CD4-positive, alpha-beta T cell (primary cell): Measurements from ENCODE around the gene PLSCR1. TPM values are rescaled to one million over a fixed set of nuclear protein-coding genes. Genes with fewer than 3 reads are reported as not detected.

Experiments
- ATAC-seq: fragments of 200-7000 bp; cut with Tn5 transposase; one replicate; pipeline ENCODE4 v1.10.0; 2022; ENCODE audit warnings: mild to moderate bottlenecking; ENCODE audit not compliant: poor library complexity
- CTCF ChIA-PET: fragments of 350-600 bp; sonication (Branson Sonifier 250); formaldehyde crosslinking; loops from one replicate; lab custom pipeline; 2021; ENCODE audit warnings: antibody characterized with exemption, inconsistent platforms; lab: Charles Lee
- POLR2A ChIA-PET: fragments of 350-600 bp; sonication (Branson Sonifier 250); formaldehyde crosslinking; loops from one replicate; lab custom pipeline; 2021; ENCODE audit warnings: antibody characterized with exemption, inconsistent platforms; lab: Charles Lee
- DNase-seq, 14 experiments: peaks; one replicate each; pipeline ENCODE4 v3.0.0-alpha.2; 2013 to 2020; ENCODE audit warnings: mixed read lengths in 2 of 14
- H3K27ac ChIP-seq, 2 donors: one replicate each; pipeline versions ENCODE4 v1.5.1 to v1.7.0; 2013; ENCODE audit warnings: low read length in 2 of 2, low read depth in 1 of 2, mild to moderate bottlenecking in 1 of 2
- H3K27me3 ChIP-seq, 2 experiments: 1 replicate in 1 of 2; 2 replicates in 1 of 2; pipeline versions ENCODE4 v1.6.1 to v1.7.0; 2013; ENCODE audit warnings: low read length in 2 of 2, control low read depth in 1 of 2, mild to moderate bottlenecking in 1 of 2, moderate library complexity in 1 of 2; ENCODE audit not compliant: insufficient read depth in 2 of 2, control insufficient read depth in 1 of 2
- H3K36me3 ChIP-seq: one replicate; pipeline ENCODE4 v1.6.1; 2013; ENCODE audit warnings: low read length, control low read depth; ENCODE audit not compliant: insufficient read depth
- H3K4me1 ChIP-seq: one replicate; pipeline ENCODE4 v1.6.1; 2013; ENCODE audit warnings: low read length, control low read depth; ENCODE audit not compliant: insufficient read depth
- H3K4me3 ChIP-seq: one replicate; pipeline ENCODE4 v1.5.1; 2013; ENCODE audit warnings: mild to moderate bottlenecking, low read length, moderate library complexity
- H3K9me3 ChIP-seq, 2 experiments: 1 replicate in 1 of 2; 2 replicates in 1 of 2; pipeline versions ENCODE4 v1.6.1 to v1.7.0; 2013; ENCODE audit warnings: low read length in 2 of 2, mild to moderate bottlenecking in 2 of 2, control low read depth in 1 of 2, moderate library complexity in 1 of 2; ENCODE audit not compliant: control insufficient read depth in 1 of 2, insufficient read depth in 1 of 2
- H3K27ac Mint-ChIP-seq: one replicate; pipeline ENCODE4 v1.8.0; 2020; ENCODE audit warnings: mixed read lengths
- H3K27me3 Mint-ChIP-seq: one replicate; pipeline ENCODE4 v1.8.0; 2021; ENCODE audit warnings: mixed read lengths
- H3K36me3 Mint-ChIP-seq: one replicate; pipeline ENCODE4 v1.8.0; 2021; ENCODE audit warnings: low read depth, mixed read lengths
- H3K4me1 Mint-ChIP-seq: one replicate; pipeline ENCODE4 v1.8.0; 2021; ENCODE audit warnings: low read depth, mixed read lengths
- H3K4me3 Mint-ChIP-seq: one replicate; pipeline ENCODE4 v1.8.0; 2020; ENCODE audit warnings: mild to moderate bottlenecking, mixed read lengths
- H3K9me3 Mint-ChIP-seq: one replicate; pipeline ENCODE4 v1.8.0; 2020; ENCODE audit warnings: mixed read lengths
- intact Hi-C, 2 experiments: fragments of 100-400 bp; cut with DNase I in 1 of 2; cut with micrococcal nuclease in 1 of 2; formaldehyde crosslinking; loops; one replicate each; pipeline versions ENCODE4 v1.15.1 to v1.9.0; 2023 to 2025; cut with DNase I, micrococcal nuclease
- total RNA-seq, 174 experiments: library from RNA in 2 of 174; stranded (reverse) in 2 of 174; gene quantifications; one replicate each; pipeline ENCODE4 v1.2.3 and lab custom pipeline; 2021 to 2026
- TF ChIP-seq, protein P1 (sequence below): fragments of 200-600 bp; IDR thresholded peaks from one replicate; pipeline ENCODE4 v1.8.0; 2022; ENCODE audit warnings: antibody characterized with exemption, mild to moderate bottlenecking

The PLSCR1 gene
- total RNA-seq, 2 experiments from 2014 or later = 8.2 to 8.3 TPM

DNA sequence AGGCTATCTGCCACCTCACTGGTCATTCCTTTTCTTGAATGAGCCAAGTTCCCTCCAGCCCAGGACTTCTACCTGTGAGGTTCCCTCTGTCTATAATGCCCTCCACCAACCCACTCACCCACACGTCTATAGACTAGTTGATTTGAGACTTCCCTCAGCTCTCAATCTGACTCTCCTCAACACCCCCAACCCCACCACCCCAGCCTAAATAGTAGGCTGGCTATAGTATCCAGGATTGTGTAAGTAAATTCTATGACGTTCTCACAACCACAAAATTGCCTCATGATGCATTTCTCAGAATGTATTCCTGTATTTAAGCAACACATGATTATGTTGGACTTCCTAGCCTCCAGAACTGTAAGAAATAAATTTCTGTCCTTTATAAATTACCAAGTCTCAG lies 2.2 kb downstream of the PLSCR1 start:
- TF ChIP-seq, protein P1, sequence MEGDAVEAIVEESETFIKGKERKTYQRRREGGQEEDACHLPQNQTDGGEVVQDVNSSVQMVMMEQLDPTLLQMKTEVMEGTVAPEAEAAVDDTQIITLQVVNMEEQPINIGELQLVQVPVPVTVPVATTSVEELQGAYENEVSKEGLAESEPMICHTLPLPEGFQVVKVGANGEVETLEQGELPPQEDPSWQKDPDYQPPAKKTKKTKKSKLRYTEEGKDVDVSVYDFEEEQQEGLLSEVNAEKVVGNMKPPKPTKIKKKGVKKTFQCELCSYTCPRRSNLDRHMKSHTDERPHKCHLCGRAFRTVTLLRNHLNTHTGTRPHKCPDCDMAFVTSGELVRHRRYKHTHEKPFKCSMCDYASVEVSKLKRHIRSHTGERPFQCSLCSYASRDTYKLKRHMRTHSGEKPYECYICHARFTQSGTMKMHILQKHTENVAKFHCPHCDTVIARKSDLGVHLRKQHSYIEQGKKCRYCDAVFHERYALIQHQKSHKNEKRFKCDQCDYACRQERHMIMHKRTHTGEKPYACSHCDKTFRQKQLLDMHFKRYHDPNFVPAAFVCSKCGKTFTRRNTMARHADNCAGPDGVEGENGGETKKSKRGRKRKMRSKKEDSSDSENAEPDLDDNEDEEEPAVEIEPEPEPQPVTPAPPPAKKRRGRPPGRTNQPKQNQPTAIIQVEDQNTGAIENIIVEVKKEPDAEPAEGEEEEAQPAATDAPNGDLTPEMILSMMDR = no peak
- no peak overlapping the region for H3K4me3 ChIP-seq
- H3K9me3 ChIP-seq = no peaks in the 10 kb centered on the region
- Mint-ChIP-seq H3K4me1 (peaks cover 66% of the 10 kb centered on the region), H3K27ac (peak overlapping the region; percentile 5), H3K36me3 (peaks cover 9% of the 10 kb centered on the region), H3K4me3 (peak overlapping the region; percentile 22), H3K9me3 (no peaks in the 10 kb centered on the region), H3K27me3 (no peaks in the 10 kb centered on the region)
- ChIA-PET CTCF (no interaction called here), POLR2A (no interaction called here)
- no peaks in the 10 kb centered on the region for H3K36me3 ChIP-seq
- ATAC-seq (no peak), DNase-seq (peak in 2 of 14 experiments; percentile 37)
- H3K4me1 ChIP-seq = peaks cover 8% of the 10 kb centered on the region
- H3K27me3 ChIP-seq = no peaks in the 10 kb centered on the region
- no peak overlapping the region for H3K27ac ChIP-seq
- intact Hi-C loops = loop anchor here (2.0 to 5.0 kb wide), 2 partner anchors 73 to 75 kb away; partner anchors contain the start of gene PLSCR2 (in 2 of the 2)

DNA sequence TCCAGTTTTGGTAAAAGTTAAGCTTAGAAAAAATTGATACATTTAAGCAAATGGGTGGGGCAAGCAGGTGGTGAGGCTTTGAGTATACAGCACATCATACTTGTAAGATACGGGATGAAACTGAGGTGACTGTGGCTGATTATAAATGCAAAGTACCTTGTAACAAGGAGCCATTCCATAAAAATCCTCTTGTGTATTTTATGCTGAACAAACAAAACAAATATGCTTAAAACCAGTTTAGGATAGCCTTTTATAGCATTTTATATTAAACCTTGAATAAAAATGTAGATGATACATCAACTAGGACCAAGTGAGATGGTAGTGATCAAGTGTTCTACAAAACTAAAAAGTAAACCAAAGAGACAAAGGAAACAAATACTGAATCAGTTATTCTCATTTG lies 3.4 kb downstream of the PLSCR1 start:
- Mint-ChIP-seq H3K4me1 (peaks cover 66% of the 10 kb centered on the region), H3K4me3 (peak overlapping the region; percentile 27), H3K27ac (no peak overlapping the region), H3K36me3 (peaks cover 9% of the 10 kb centered on the region), H3K9me3 (no peaks in the 10 kb centered on the region), H3K27me3 (no peaks in the 10 kb centered on the region)
- intact Hi-C loops = loop anchor here in 1 of 2 experiments (5.0 kb wide), 1 partner anchor 74 kb away; the partner anchor contains the start of gene PLSCR2
- no peak for DNase-seq
- ATAC-seq = no peak
- POLR2A ChIA-PET = no interaction called here
- CTCF ChIA-PET = interaction anchor here (0.6 kb wide), 1 partner anchor 10 kb away, joined by 3 read pairs; no protein-coding TSS in a partner anchor
- Histone ChIP-seq H3K9me3 (no peaks in the 10 kb centered on the region), H3K27ac (no peak overlapping the region), H3K4me3 (no peak overlapping the region), H3K27me3 (no peaks in the 10 kb centered on the region), H3K36me3 (no peaks in the 10 kb centered on the region), H3K4me1 (peaks cover 8% of the 10 kb centered on the region)
- TF ChIP-seq, protein P1 = no peak

DNA sequence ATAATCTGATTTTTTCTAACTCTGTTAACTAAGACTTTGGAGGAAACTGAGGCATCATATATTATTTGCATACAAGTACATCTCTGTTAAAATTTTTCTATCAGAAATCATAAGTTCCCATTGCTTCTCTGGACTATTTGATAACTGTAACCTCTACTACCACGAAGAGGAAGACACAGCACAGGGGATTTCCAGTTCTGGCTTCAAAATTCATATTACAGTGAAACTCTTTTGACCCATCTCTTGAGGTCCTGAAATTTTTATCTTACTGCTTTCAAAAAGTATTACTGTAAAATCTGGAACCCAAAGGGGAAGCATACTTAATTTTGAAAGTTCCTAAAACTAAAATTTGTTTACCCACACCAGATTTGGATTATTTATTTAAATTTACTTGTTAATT lies 4.2 kb downstream of the PLSCR1 start:
- no peaks in the 10 kb centered on the region for H3K9me3 ChIP-seq
- CTCF ChIA-PET = no interaction called here
- H3K27me3 ChIP-seq = no peaks in the 10 kb centered on the region
- TF ChIP-seq, protein P1 = no peak
- peaks cover 8% of the 10 kb centered on the region for H3K4me1 ChIP-seq
- Mint-ChIP-seq H3K4me3 (no peak overlapping the region), H3K4me1 (peaks cover 65% of the 10 kb centered on the region), H3K27me3 (no peaks in the 10 kb centered on the region), H3K9me3 (no peaks in the 10 kb centered on the region), H3K27ac (no peak overlapping the region), H3K36me3 (peaks cover 9% of the 10 kb centered on the region)
- no peak overlapping the region for H3K4me3 ChIP-seq
- DNase-seq = peak in 2 of 14 experiments; percentile 23 to 25
- H3K36me3 ChIP-seq = no peaks in the 10 kb centered on the region
- no peak for ATAC-seq
- no peak overlapping the region for H3K27ac ChIP-seq
- intact Hi-C loops = loop anchor here in 1 of 2 experiments (5.0 kb wide), 1 partner anchor 73 kb away; the partner anchor contains the start of gene PLSCR2
- POLR2A ChIA-PET = no interaction called here
